Uterus (tissue), 2 donors: ENCODE results near the gene HMGN4.

Source experiments
- POLR2A ChIP-seq, 2 donors: fragments of 450-650 bp; IDR thresholded peaks; one replicate each; pipeline ENCODE4 v1.6.1; 2016; ENCODE audit warnings: antibody characterized with exemption in 2 of 2, mild to moderate bottlenecking in 1 of 2, moderate library complexity in 1 of 2
- TF ChIP-seq, protein P1 (sequence below), 4 experiments: fragments of 200-600 bp in 2 of 4; fragments of 450-650 bp in 2 of 4; sonication (generic) in 2 of 4; IDR thresholded peaks; one replicate each; pipeline ENCODE4 v1.5.1; 2016 to 2019; ENCODE audit warnings: antibody characterized with exemption in 4 of 4, mild to moderate bottlenecking in 2 of 4, moderate library complexity in 1 of 4

DNA sequence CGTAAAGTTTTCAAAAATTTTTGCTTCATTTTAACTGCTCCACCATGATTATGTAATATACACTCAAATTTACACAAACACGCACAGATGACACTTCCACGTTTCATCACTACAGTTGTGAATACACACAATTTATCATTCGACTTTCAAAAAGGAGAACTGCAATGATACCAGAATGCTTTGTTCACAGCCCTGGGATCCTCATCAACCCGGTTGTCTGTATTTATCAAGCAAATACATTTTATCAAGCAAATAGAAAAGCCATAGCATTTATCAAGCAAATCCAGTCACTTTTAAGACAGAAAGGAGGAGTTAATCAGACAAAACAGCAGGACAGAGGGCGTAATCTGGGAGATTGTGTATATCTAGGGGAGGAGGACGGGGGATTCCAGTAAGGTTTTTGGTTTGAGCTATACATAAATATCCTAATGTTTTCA lies 38.3 kb downstream of the HMGN4 start:
- TF ChIP-seq, protein P1, sequence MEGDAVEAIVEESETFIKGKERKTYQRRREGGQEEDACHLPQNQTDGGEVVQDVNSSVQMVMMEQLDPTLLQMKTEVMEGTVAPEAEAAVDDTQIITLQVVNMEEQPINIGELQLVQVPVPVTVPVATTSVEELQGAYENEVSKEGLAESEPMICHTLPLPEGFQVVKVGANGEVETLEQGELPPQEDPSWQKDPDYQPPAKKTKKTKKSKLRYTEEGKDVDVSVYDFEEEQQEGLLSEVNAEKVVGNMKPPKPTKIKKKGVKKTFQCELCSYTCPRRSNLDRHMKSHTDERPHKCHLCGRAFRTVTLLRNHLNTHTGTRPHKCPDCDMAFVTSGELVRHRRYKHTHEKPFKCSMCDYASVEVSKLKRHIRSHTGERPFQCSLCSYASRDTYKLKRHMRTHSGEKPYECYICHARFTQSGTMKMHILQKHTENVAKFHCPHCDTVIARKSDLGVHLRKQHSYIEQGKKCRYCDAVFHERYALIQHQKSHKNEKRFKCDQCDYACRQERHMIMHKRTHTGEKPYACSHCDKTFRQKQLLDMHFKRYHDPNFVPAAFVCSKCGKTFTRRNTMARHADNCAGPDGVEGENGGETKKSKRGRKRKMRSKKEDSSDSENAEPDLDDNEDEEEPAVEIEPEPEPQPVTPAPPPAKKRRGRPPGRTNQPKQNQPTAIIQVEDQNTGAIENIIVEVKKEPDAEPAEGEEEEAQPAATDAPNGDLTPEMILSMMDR (IDR thresholded peaks at IDR 0.05), result no peak
- no peak for TF ChIP-seq POLR2A (IDR thresholded peaks at IDR 0.05)
